Neutrophil (primary cell): ENCODE measurements around the gene TMEM44.

Source experiments
- H3K27ac ChIP-seq: fragments of 200-600 bp; sonication (generic); 2 replicates; pipeline ENCODE4 v1.5.1; 2016; ENCODE audit warnings: mild to moderate bottlenecking, moderate library complexity
- H3K27me3 ChIP-seq: fragments of 200-600 bp; sonication (generic); 2 replicates; pipeline ENCODE4 v1.6.0; 2016; ENCODE audit warnings: mild to moderate bottlenecking
- H3K36me3 ChIP-seq: fragments of 200-600 bp; sonication (generic); 2 replicates; pipeline ENCODE4 v1.5.1; 2017
- H3K4me1 ChIP-seq, 2 experiments: fragments of 200-600 bp in 1 of 2; sonication (generic) in 1 of 2; 1 replicate in 1 of 2; 2 replicates in 1 of 2; pipeline versions ENCODE4 v1.5.1 to v1.6.1; 2013 to 2016; ENCODE audit warnings: low read depth in 1 of 2, low read length in 1 of 2, mild to moderate bottlenecking in 1 of 2, moderate library complexity in 1 of 2; ENCODE audit not compliant: control insufficient read depth in 1 of 2, insufficient read depth in 1 of 2
- H3K4me3 ChIP-seq, 2 experiments: fragments of 200-600 bp in 1 of 2; sonication (generic) in 1 of 2; 1 replicate in 1 of 2; 2 replicates in 1 of 2; pipeline ENCODE4 v1.5.1; 2013 to 2016; ENCODE audit warnings: low read depth in 1 of 2, low read length in 1 of 2, mild to moderate bottlenecking in 1 of 2, moderate library complexity in 1 of 2
- H3K9me3 ChIP-seq: fragments of 200-600 bp; sonication (generic); 2 replicates; pipeline ENCODE4 v1.5.1; 2016
- CTCF ChIP-seq: fragments of 200-600 bp; sonication (generic); IDR thresholded peaks from 2 replicates; pipeline ENCODE4 v1.5.1; 2016; ENCODE audit warnings: antibody characterized with exemption

Gene TMEM44

GRCh38 chr3:194570898-194571297, 62.3 kb downstream of the TMEM44 start:
- Histone ChIP-seq H3K27ac (no peak overlapping the region), H3K27me3 (peaks cover 25% of the 10 kb centered on the region), H3K9me3 (no peaks in the 10 kb centered on the region), H3K4me3 (no peak overlapping the region), H3K36me3 (no peaks in the 10 kb centered on the region), H3K4me1 (peaks cover 10 to 11% of the 10 kb centered on the region in 2 experiments)
- no peak for TF ChIP-seq CTCF

GRCh38 chr3:194570235-194570634, 63.0 kb downstream of the TMEM44 start:
- peaks cover 25% of the 10 kb centered on the region for H3K27me3 ChIP-seq
- no peaks in the 10 kb centered on the region for H3K9me3 ChIP-seq
- H3K27ac ChIP-seq = no peak overlapping the region
- peaks cover 3 to 5% of the 10 kb centered on the region in 2 experiments for H3K4me1 ChIP-seq
- no peak for TF ChIP-seq CTCF
- H3K4me3 ChIP-seq = no peak overlapping the region
- no peaks in the 10 kb centered on the region for H3K36me3 ChIP-seq

- no peaks in the 10 kb centered on the region for H3K9me3 ChIP-seq
- H3K4me3 ChIP-seq = no peak overlapping the region
- H3K4me1 ChIP-seq = no peaks in the 10 kb centered on the region
- H3K27ac ChIP-seq = no peak overlapping the region
- peaks cover 25% of the 10 kb centered on the region for H3K27me3 ChIP-seq
- no peak for TF ChIP-seq CTCF
- H3K36me3 ChIP-seq = no peaks in the 10 kb centered on the region
Measured at GRCh38 chr3:194569252-194569651, 64.0 kb downstream of the TMEM44 start.

- H3K4me3 ChIP-seq = no peak overlapping the region
- H3K27ac ChIP-seq = no peak overlapping the region
- H3K27me3 ChIP-seq = no peaks in the 10 kb centered on the region
- no peaks in the 10 kb centered on the region for H3K9me3 ChIP-seq
- no peaks in the 10 kb centered on the region for H3K36me3 ChIP-seq
- H3K4me1 ChIP-seq = no peaks in the 10 kb centered on the region
- TF ChIP-seq CTCF = no peak
Measured at GRCh38 chr3:194565597-194566190, 67.5 kb downstream of the TMEM44 start.

- Histone ChIP-seq H3K27ac (no peak overlapping the region), H3K36me3 (no peaks in the 10 kb centered on the region), H3K4me3 (no peak overlapping the region), H3K4me1 (no peaks in the 10 kb centered on the region), H3K27me3 (no peaks in the 10 kb centered on the region), H3K9me3 (no peaks in the 10 kb centered on the region)
- TF ChIP-seq CTCF = no peak
Measured at GRCh38 chr3:194562986-194563385, 70.2 kb downstream of the TMEM44 start.
